GM19035 (cell line): ENCODE results near the gene SCUBE3.

Source experiments
- ATAC-seq: cut with Tn5 transposase; IDR thresholded peaks from one replicate; pipeline ENCODE4 v1.9.1; 2021; ENCODE audit not compliant: unreplicated experiment

The SCUBE3 gene

GRCh38 chr6:35237476-35237875, 23.7 kb downstream of the SCUBE3 start:
- ATAC-seq, result no peak

- no peak for ATAC-seq
Measured at GRCh38 chr6:35238843-35239289, 25.1 kb downstream of the SCUBE3 start.

GRCh38 chr6:35239581-35239980, 25.8 kb downstream of the SCUBE3 start:
- ATAC-seq, result no peak

- ATAC-seq, result no peak
Measured at GRCh38 chr6:35240838-35241801, 27.4 kb downstream of the SCUBE3 start.

- no peak for ATAC-seq
Measured at GRCh38 chr6:35242486-35242885, 28.7 kb downstream of the SCUBE3 start.

DNA sequence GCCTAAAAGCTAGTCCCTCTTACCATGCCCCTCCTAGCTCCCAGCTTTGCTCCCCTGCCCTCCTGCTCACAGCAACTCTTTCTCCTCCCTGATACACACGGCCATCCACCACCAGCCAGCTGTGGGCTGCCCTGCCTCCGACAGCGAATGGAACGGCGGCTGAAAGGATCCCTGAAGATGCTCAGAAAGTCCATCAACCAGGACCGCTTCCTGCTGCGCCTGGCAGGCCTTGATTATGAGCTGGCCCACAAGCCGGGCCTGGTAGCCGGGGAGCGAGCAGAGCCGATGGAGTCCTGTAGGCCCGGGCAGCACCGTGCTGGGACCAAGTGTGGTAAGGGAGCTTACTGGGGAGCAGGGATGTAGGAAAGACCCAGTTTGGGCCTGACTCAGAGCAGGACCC, 29.1 kb downstream of the SCUBE3 start:
- ATAC-seq, result no peak

- ATAC-seq, result no peak
Measured at GRCh38 chr6:35243386-35243958, 29.7 kb downstream of the SCUBE3 start.

GRCh38 chr6:35244551-35244950, 30.8 kb downstream of the SCUBE3 start:
- no peak for ATAC-seq

DNA sequence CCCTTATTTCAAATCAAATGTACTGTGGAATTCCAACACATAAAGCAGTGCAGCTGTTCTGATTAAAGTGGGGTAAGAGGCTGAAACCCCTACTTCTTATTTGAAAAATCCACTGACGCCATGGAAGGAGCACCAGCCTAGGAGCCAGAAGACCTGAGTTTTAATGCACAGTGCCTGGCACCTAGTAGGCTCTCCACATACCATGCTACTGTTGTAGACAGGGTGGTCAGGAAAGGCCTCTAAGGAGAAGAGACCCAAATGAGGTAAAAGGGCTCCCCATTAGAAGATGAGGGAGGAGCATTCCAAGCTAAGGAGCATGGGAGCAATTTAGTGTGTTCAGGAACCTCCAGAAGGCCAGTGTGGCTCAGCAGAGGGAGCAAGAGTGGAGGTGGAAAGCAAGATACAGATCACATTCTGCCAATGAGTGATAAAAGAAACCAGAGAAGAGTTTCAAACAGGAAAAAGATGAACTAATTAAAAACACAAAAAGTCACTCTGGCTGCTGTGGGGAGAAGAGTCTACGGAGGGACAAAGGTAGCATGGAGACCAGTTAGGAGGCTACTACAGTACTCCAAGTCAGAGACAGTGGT, 34.0 kb downstream of the SCUBE3 start:
- ATAC-seq, result no peak

- no peak for ATAC-seq
Measured at GRCh38 chr6:35248300-35248699, 34.5 kb downstream of the SCUBE3 start.

- ATAC-seq, result no peak
Measured at GRCh38 chr6:35248965-35249364, 35.2 kb downstream of the SCUBE3 start.

GRCh38 chr6:35251949-35252348, 38.2 kb downstream of the SCUBE3 start:
- no peak for ATAC-seq

DNA sequence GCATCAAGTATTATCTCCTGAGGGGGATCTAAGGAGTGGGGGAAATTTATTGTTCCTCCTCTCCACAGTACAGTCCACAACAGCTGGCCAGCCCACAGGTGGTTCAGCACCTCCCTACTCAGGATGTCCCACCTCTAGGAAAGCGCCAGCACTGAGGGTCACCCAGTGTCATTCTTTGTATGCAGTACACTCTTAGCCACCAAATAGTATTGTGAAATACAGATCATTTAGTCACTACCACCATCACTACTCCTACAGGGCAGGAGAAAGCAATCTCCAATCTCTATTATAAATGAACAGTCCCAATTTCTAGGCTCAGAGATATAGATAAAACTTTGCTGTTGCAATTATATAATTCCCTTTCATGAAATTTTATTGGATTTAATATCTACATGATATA, 39.5 kb downstream of the SCUBE3 start:
- no peak for ATAC-seq

GRCh38 chr6:35258336-35258735, 44.6 kb downstream of the SCUBE3 start:
- ATAC-seq, result no peak

GRCh38 chr6:35258858-35259193, 45.1 kb downstream of the SCUBE3 start:
- ATAC-seq, result peak; percentile 12

DNA sequence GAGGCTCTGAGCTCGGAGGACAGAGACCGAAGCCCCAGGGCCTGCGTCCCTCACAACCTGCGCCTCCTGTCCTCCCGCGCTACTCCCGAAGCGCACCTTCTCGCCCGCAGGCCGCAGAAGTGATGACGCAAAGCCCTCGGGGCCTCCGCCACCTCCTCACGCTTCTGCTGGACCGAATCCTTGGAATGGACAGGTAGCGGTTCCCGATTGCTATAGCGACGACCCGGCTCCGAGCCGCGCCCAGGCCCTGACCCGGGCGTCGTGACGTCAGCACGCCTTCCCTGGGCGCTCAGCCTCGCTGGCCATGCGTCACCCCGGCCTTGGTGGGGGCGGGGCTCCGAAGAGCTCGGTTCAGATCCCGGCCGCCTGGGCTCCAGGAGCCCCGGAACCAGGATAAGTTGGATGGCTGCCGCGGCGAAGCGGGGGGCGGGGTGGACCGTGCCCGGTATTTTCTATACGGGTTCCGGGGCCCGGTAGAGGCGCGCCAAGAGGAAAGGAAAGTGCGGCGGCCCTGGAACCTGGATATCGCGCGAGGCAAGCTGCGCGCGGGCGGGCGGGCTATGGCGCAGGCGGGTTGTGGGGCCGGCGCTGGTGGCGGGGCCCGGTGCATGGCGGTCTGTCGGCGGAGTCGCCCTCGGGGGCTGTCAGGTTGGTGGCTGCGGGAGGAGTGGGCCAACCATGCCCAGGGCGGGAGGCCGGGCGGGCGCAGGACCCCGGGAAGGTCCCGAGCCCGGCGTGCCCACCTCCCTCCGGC, 45.6 kb downstream of the SCUBE3 start, which contains the start of gene ZNF76:
ZNF76 (plus strand) TSS at position 542 of the 754 bp plus-strand sequence. CDS start 21,417 bp downstream, outside the sequence.
- ATAC-seq, result peak; percentile 89

DNA sequence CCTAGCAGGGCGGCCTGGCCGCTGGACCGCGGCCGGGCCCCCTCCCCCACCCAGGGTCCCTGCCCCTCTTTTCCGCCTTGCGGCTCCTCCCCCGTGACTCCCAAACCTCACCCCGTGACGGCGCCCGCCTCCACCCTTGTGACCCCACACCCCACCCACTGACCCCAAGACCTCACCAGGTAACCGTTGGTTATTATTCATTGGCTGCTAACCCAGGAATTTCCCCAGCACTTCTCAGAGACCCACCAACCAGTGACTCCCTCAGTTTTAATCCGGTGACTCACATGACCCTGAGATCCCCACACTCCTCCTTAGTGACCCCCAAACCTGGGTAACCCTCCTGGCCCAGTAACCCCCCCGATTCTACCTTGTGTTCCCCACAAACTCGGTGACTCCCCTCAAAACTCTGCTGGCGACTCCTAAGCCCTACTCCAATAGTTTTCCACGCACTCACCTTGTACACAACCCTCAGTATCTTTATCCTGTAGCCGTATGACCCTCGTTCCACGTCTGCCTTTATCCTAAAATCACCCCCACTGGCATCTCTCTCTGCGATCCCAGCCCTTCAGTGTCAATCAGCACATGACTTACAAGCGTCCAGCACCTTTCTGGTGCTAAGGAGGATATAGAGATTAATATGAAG, 46.3 kb downstream of the SCUBE3 start:
- ATAC-seq, result peak; percentile 35

GRCh38 chr6:35260591-35261570, 47.1 kb downstream of the SCUBE3 start:
- no peak for ATAC-seq

DNA sequence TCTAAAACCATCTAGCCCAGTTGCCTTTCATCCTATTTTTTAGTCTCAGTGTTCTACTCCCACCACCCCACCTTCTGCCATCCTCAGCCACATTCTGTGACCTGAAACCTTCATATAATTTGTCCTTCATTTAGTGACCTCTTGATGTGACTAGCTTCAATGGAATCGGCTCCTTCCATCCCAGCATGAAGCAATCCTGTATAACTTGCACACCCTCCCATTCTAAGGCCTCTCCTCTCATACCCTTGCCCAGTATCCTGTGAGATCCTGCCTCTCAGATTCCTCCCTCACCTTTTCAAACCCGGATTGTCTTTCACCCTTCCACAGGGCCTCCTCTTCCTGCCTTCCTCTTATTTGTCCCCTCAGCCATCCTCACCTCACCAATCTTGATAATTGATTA, 48.8 kb downstream of the SCUBE3 start:
- no peak for ATAC-seq
